ENCODE results near the gene MFNG.

- TF ChIP-seq, protein P1, sequence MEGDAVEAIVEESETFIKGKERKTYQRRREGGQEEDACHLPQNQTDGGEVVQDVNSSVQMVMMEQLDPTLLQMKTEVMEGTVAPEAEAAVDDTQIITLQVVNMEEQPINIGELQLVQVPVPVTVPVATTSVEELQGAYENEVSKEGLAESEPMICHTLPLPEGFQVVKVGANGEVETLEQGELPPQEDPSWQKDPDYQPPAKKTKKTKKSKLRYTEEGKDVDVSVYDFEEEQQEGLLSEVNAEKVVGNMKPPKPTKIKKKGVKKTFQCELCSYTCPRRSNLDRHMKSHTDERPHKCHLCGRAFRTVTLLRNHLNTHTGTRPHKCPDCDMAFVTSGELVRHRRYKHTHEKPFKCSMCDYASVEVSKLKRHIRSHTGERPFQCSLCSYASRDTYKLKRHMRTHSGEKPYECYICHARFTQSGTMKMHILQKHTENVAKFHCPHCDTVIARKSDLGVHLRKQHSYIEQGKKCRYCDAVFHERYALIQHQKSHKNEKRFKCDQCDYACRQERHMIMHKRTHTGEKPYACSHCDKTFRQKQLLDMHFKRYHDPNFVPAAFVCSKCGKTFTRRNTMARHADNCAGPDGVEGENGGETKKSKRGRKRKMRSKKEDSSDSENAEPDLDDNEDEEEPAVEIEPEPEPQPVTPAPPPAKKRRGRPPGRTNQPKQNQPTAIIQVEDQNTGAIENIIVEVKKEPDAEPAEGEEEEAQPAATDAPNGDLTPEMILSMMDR (IDR thresholded peaks at IDR 0.05): no peak
- no peak for TF ChIP-seq EZH2 (IDR thresholded peaks at IDR 0.05; ENCODE audit: borderline replicate concordance, insufficient read depth, low read depth, low read length, poor library complexity, severe bottlenecking)
These were observed 12.7 kb downstream of the MFNG start for GRCh38 chr22:37473437-37473946.

Measured in B cell (primary cell).